Astrocyte (in vitro differentiated cells and primary cell): ENCODE data around the gene ZHX3. TPM values are rescaled to one million over a fixed set of nuclear protein-coding genes. Genes with fewer than 3 reads are reported as not detected.

ENCODE experiments used
- DNase-seq: peaks from one replicate; pipeline ENCODE4 v3.0.0-alpha.2; 2010; ENCODE audit warnings: low read depth
- FAIRE-seq: peaks from 2 replicates; lab custom pipeline; 2011; peaks lifted over from hg19 to GRCh38; lab: Jason Lieb, UNC
- H2AFZ ChIP-seq: 2 replicates; pipeline ENCODE4 v1.6.0; 2012; ENCODE audit warnings: low read depth, low read length, inconsistent platforms
- H3K27ac ChIP-seq: 2 replicates; pipeline ENCODE4 v1.5.1; 2011; ENCODE audit warnings: low read depth, low read length, inconsistent platforms
- H3K27me3 ChIP-seq: 2 replicates; pipeline ENCODE4 v1.6.0; 2011; ENCODE audit warnings: low read length, inconsistent platforms; ENCODE audit not compliant: insufficient read depth
- H3K36me3 ChIP-seq: 2 replicates; pipeline ENCODE4 v1.5.1; 2011; ENCODE audit warnings: low read length, inconsistent platforms; ENCODE audit not compliant: insufficient read depth
- H3K4me1 ChIP-seq: 2 replicates; pipeline ENCODE4 v1.5.1; 2011; ENCODE audit warnings: low read length, inconsistent platforms; ENCODE audit not compliant: insufficient read depth
- H3K4me2 ChIP-seq: 2 replicates; pipeline ENCODE4 v1.6.0; 2012; ENCODE audit warnings: low read length, inconsistent platforms
- H3K4me3 ChIP-seq: 2 replicates; pipeline ENCODE4 v1.5.1; 2011; ENCODE audit warnings: low read depth, mild to moderate bottlenecking, low read length, inconsistent platforms; ENCODE audit not compliant: insufficient read depth
- H3K79me2 ChIP-seq: 2 replicates; pipeline ENCODE4 v1.6.0; 2012; ENCODE audit warnings: mild to moderate bottlenecking, low read length, inconsistent platforms; ENCODE audit not compliant: insufficient read depth
- H3K9ac ChIP-seq: 2 replicates; pipeline ENCODE4 v1.6.0; 2012; ENCODE audit warnings: mild to moderate bottlenecking, low read length, inconsistent platforms
- H3K9me3 ChIP-seq: 2 replicates; pipeline ENCODE4 v1.5.1; 2012; ENCODE audit warnings: low read depth, mild to moderate bottlenecking, low read length, inconsistent platforms; ENCODE audit not compliant: insufficient read depth
- H4K20me1 ChIP-seq: 2 replicates; pipeline ENCODE4 v1.6.0; 2012; ENCODE audit warnings: low read length, inconsistent platforms; ENCODE audit not compliant: insufficient read depth
- H3K27ac Mint-ChIP-seq: one replicate; pipeline ENCODE4 v1.8.0; 2021; ENCODE audit warnings: mild to moderate bottlenecking, mixed read lengths; ENCODE audit not compliant: unreplicated experiment
- H3K27me3 Mint-ChIP-seq: one replicate; pipeline ENCODE4 v1.8.0; 2021; ENCODE audit warnings: low read depth, mixed read lengths; ENCODE audit not compliant: unreplicated experiment
- H3K36me3 Mint-ChIP-seq: one replicate; pipeline ENCODE4 v1.8.0; 2021; ENCODE audit warnings: low read depth, mixed read lengths; ENCODE audit not compliant: unreplicated experiment
- H3K4me1 Mint-ChIP-seq: one replicate; pipeline ENCODE4 v1.8.0; 2021; ENCODE audit warnings: low read depth, mixed read lengths; ENCODE audit not compliant: unreplicated experiment
- H3K4me3 Mint-ChIP-seq: one replicate; pipeline ENCODE4 v1.8.0; 2021; ENCODE audit warnings: mild to moderate bottlenecking, moderate library complexity, mixed read lengths; ENCODE audit not compliant: unreplicated experiment
- H3K9me3 Mint-ChIP-seq: one replicate; pipeline ENCODE4 v1.8.0; 2021; ENCODE audit warnings: mild to moderate bottlenecking, mixed read lengths; ENCODE audit not compliant: unreplicated experiment
- EZH2 ChIP-seq: IDR thresholded peaks from 2 replicates; pipeline ENCODE4 v1.6.1; 2012; ENCODE audit warnings: mild to moderate bottlenecking, low read length, inconsistent platforms; ENCODE audit not compliant: insufficient read depth
- total RNA-seq: library from RNA; stranded (reverse); gene quantifications from 2 replicates; pipeline ENCODE4 v1.2.1, GENCODE V29; 2021
- TF ChIP-seq, protein P1 (sequence below): IDR thresholded peaks from 2 replicates; pipeline ENCODE4 v1.5.1; 2011; ENCODE audit warnings: low read depth, mild to moderate bottlenecking, inconsistent platforms, low read length, moderate library complexity; ENCODE audit not compliant: insufficient read depth

ZHX3 gene
- total RNA-seq, 1 donor from 2014 or later, result 41.6 TPM

DNA sequence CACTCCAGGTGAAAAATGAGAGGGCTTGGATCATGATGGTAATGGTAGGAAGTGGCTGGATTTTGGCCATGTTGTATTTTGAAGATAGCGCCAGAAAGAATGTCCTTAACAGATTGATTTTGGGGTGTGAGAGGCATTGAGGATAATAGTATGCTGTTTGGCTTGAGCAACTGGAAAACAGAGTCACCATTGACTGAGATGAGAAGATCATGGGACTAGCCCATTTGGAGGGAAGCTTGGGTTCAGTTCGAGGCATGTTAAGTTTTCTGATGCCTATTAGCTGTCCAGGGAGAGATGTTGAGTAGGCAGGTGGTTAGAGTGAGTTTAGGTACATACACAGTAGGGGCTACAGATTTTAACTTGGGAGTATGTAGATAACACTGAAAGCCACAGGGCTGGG, 156.8 kb downstream of the ZHX3 start:
- H4K20me1 ChIP-seq, result peaks cover 89% of the 10 kb centered on the region
- H3K27ac ChIP-seq, result no peak overlapping the region
- no peak overlapping the region for H3K4me3 ChIP-seq
- Mint-ChIP-seq H3K4me3 (no peak overlapping the region), H3K4me1 (peaks cover 14% of the 10 kb centered on the region), H3K27me3 (no peaks in the 10 kb centered on the region), H3K9me3 (no peaks in the 10 kb centered on the region), H3K27ac (no peak overlapping the region), H3K36me3 (peaks cover 37% of the 10 kb centered on the region)
- no peak overlapping the region for H3K4me2 ChIP-seq
- DNase-seq, result no peak
- no peak for FAIRE-seq
- H3K79me2 ChIP-seq, result peaks cover 61% of the 10 kb centered on the region
- H3K4me1 ChIP-seq, result no peaks in the 10 kb centered on the region
- TF ChIP-seq EZH2, result no peak
- TF ChIP-seq, protein P1, sequence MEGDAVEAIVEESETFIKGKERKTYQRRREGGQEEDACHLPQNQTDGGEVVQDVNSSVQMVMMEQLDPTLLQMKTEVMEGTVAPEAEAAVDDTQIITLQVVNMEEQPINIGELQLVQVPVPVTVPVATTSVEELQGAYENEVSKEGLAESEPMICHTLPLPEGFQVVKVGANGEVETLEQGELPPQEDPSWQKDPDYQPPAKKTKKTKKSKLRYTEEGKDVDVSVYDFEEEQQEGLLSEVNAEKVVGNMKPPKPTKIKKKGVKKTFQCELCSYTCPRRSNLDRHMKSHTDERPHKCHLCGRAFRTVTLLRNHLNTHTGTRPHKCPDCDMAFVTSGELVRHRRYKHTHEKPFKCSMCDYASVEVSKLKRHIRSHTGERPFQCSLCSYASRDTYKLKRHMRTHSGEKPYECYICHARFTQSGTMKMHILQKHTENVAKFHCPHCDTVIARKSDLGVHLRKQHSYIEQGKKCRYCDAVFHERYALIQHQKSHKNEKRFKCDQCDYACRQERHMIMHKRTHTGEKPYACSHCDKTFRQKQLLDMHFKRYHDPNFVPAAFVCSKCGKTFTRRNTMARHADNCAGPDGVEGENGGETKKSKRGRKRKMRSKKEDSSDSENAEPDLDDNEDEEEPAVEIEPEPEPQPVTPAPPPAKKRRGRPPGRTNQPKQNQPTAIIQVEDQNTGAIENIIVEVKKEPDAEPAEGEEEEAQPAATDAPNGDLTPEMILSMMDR, result no peak
- peaks cover 17% of the 10 kb centered on the region for H3K36me3 ChIP-seq
- no peaks in the 10 kb centered on the region for H3K27me3 ChIP-seq
- no peaks in the 10 kb centered on the region for H3K9me3 ChIP-seq
- H3K9ac ChIP-seq, result no peak overlapping the region
- H2AFZ ChIP-seq, result no peak overlapping the region

DNA sequence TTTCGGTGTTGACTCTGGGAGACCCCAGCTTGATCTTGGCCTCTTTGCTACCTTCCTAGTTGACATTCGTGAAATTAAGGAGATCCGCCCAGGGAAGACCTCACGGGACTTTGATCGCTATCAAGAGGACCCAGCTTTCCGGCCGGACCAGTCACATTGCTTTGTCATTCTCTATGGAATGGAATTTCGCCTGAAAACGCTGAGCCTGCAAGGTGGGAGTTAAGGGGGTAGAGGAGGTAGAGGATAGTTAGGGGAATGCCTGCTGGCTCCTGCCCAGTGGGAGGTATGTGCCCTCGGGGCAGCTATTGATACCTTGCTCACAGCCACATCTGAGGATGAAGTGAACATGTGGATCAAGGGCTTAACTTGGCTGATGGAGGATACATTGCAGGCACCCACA, 158.0 kb downstream of the ZHX3 start:
- Histone ChIP-seq H3K9ac (no peak overlapping the region), H4K20me1 (peaks cover 95% of the 10 kb centered on the region), H2AFZ (no peak overlapping the region), H3K27ac (no peak overlapping the region), H3K4me1 (no peaks in the 10 kb centered on the region), H3K79me2 (peaks cover 72% of the 10 kb centered on the region), H3K4me3 (no peak overlapping the region), H3K4me2 (no peak overlapping the region), H3K9me3 (no peaks in the 10 kb centered on the region), H3K27me3 (no peaks in the 10 kb centered on the region), H3K36me3 (peaks cover 10% of the 10 kb centered on the region)
- H3K27me3 Mint-ChIP-seq, result no peaks in the 10 kb centered on the region
- DNase-seq (no peak), FAIRE-seq (no peak)
- peaks cover 30% of the 10 kb centered on the region for H3K36me3 Mint-ChIP-seq
- H3K9me3 Mint-ChIP-seq, result no peaks in the 10 kb centered on the region
- peaks cover 15% of the 10 kb centered on the region for H3K4me1 Mint-ChIP-seq
- no peak overlapping the region for H3K4me3 Mint-ChIP-seq
- H3K27ac Mint-ChIP-seq, result no peak overlapping the region
- TF ChIP-seq, protein P1, result no peak
- no peak for TF ChIP-seq EZH2

DNA sequence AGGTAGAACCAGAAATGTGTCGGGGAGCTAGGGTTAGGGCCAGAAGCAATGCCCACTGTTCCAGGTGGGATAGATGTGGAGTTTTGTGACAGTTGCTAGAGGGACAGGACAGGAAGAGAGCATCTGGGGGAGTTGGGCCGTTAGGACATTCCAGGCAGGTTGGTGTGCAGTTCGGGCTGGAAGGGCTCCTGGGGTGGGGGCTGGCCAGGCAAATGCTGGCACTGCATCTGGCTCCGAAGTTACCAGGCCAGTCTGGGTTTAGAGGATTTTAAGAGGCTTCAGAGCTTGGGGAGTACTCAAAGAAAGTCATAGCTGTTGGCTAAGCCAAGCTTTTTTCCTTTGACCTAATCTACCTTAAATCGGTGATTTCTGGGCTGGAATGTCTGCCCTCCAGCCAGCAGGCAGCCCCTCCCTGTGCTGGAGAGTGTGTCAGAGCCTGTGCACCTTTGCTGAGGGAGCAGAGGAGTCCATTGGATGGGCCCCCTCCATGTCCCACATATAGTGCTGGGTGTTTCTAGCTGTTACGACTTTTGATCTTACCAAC, 159.4 kb downstream of the ZHX3 start:
- no peaks in the 10 kb centered on the region for H3K27me3 Mint-ChIP-seq
- H3K36me3 Mint-ChIP-seq, result peaks cover 22% of the 10 kb centered on the region
- H3K4me2 ChIP-seq, result no peak overlapping the region
- no peaks in the 10 kb centered on the region for H3K27me3 ChIP-seq
- H3K9me3 Mint-ChIP-seq, result no peaks in the 10 kb centered on the region
- H2AFZ ChIP-seq, result no peak overlapping the region
- H3K9me3 ChIP-seq, result no peaks in the 10 kb centered on the region
- peaks cover 3% of the 10 kb centered on the region for H3K36me3 ChIP-seq
- H3K27ac ChIP-seq, result no peak overlapping the region
- H3K79me2 ChIP-seq, result peaks cover 86% of the 10 kb centered on the region
- no peak overlapping the region for H3K9ac ChIP-seq
- no peak overlapping the region for H3K27ac Mint-ChIP-seq
- FAIRE-seq (no peak), DNase-seq (no peak)
- H3K4me3 ChIP-seq, result no peak overlapping the region
- H3K4me1 ChIP-seq, result no peaks in the 10 kb centered on the region
- H4K20me1 ChIP-seq, result peaks cover 100% of the 10 kb centered on the region
- H3K4me3 Mint-ChIP-seq, result no peak overlapping the region
- peaks cover 15% of the 10 kb centered on the region for H3K4me1 Mint-ChIP-seq
- TF ChIP-seq EZH2, result no peak
- TF ChIP-seq, protein P1, result no peak
